GM18517 (cell line): ENCODE measurements around the gene HAP1.
"Not testable (repeated sequence)": the region's sequence is repeated elsewhere in the genome, so short reads cannot be mapped to it uniquely, and the experiment has no call there.

ENCODE experiments used
- ATAC-seq: cut with Tn5 transposase; IDR thresholded peaks from one replicate; pipeline ENCODE4 v1.9.1; 2021; ENCODE audit warnings: mild to moderate bottlenecking, moderate library complexity; ENCODE audit not compliant: unreplicated experiment

The HAP1 gene

GRCh38 chr17:41675157-41676057 is 59.0 kb downstream of the HAP1 start:
- not testable (repeated sequence) for ATAC-seq
